B cell (primary cell): ENCODE measurements around the gene EIF2S1. TPM values are rescaled to one million over a fixed set of nuclear protein-coding genes. Genes with fewer than 3 reads are reported as not detected.

Experiments
- ATAC-seq: fragments of 200-7000 bp; cut with Tn5 transposase; one replicate; pipeline ENCODE4 v1.10.0; 2021; ENCODE audit warnings: low read depth, mild to moderate bottlenecking, moderate number of reproducible peaks, moderate library complexity
- CTCF ChIA-PET: fragments of 350-600 bp; sonication (Branson Sonifier 250); formaldehyde crosslinking; loops from one replicate; lab custom pipeline; 2021; ENCODE audit warnings: antibody characterized with exemption, inconsistent platforms; lab: Charles Lee
- POLR2A ChIA-PET: fragments of 350-600 bp; sonication (Branson Sonifier 250); formaldehyde crosslinking; loops from one replicate; lab custom pipeline; 2021; ENCODE audit warnings: antibody characterized with exemption; lab: Charles Lee
- DNase-seq: peaks from one replicate; pipeline ENCODE4 v3.0.0; 2013
- H2AFZ ChIP-seq: 2 replicates; pipeline ENCODE4 v1.6.1; 2012; ENCODE audit warnings: mild to moderate bottlenecking, low read depth, low read length; ENCODE audit not compliant: insufficient read depth, poor library complexity, severe bottlenecking
- H3K27ac ChIP-seq, 2 donors: 1 replicate in 1 of 2; 2 replicates in 1 of 2; pipeline ENCODE4 v1.5.1; 2012 to 2013; ENCODE audit warnings: low read length in 2 of 2, mild to moderate bottlenecking in 2 of 2, moderate library complexity in 1 of 2
- H3K27me3 ChIP-seq, 4 experiments: fragments of 200-600 bp in 1 of 4; sonication (generic) in 1 of 4; replicated peaks in 1 of 4; 1 replicate in 2 of 4; 2 replicates in 2 of 4; pipeline versions ENCODE4 v1.6.1 to v1.7.0; 2013 to 2016; ENCODE audit warnings: low read length in 3 of 4, mild to moderate bottlenecking in 2 of 4, mixed read lengths in 1 of 4, moderate library complexity in 1 of 4; ENCODE audit not compliant: insufficient read depth in 4 of 4, control insufficient read depth in 3 of 4; ENCODE audit errors: control extremely low read depth in 1 of 4
- H3K36me3 ChIP-seq, 2 experiments: replicated peaks in 1 of 2; 1 replicate in 1 of 2; 2 replicates in 1 of 2; pipeline versions ENCODE4 v1.6.1 to v1.7.1; 2013; ENCODE audit warnings: low read length in 1 of 2; ENCODE audit not compliant: insufficient read depth in 2 of 2, control insufficient read depth in 1 of 2; ENCODE audit errors: control extremely low read depth in 1 of 2, extremely low read depth in 1 of 2
- H3K4me1 ChIP-seq, 2 donors: fragments of 200-600 bp in 1 of 2; sonication (generic) in 1 of 2; 1 replicate in 1 of 2; 2 replicates in 1 of 2; pipeline versions ENCODE4 v1.5.1 to v1.6.1; 2013 to 2017; ENCODE audit warnings: low read length in 2 of 2; ENCODE audit not compliant: control insufficient read depth in 2 of 2, insufficient read depth in 2 of 2
- H3K4me2 ChIP-seq: replicated peaks from 2 replicates; pipeline ENCODE3; 2012; ENCODE audit warnings: mild to moderate bottlenecking, low read depth, low read length; ENCODE audit not compliant: poor library complexity, severe bottlenecking
- H3K4me3 ChIP-seq, 5 experiments: fragments of 200-600 bp in 1 of 5; sonication (generic) in 1 of 5; 1 replicate in 3 of 5; 2 replicates in 2 of 5; pipeline versions ENCODE4 v1.5.1 to v1.7.0; 2011 to 2016; ENCODE audit warnings: low read length in 4 of 5, mild to moderate bottlenecking in 4 of 5, low read depth in 2 of 5, control low read depth in 1 of 5, moderate library complexity in 1 of 5; ENCODE audit not compliant: insufficient read depth in 1 of 5; ENCODE audit errors: control extremely low read depth in 1 of 5, extremely low read depth in 1 of 5
- H3K79me2 ChIP-seq: fragments of 200-600 bp; sonication (generic); one replicate; pipeline ENCODE4 v1.6.0; 2016; ENCODE audit warnings: low read length; ENCODE audit not compliant: control insufficient read depth, insufficient read depth
- H3K9ac ChIP-seq: fragments of 200-600 bp; sonication (generic); 2 replicates; pipeline ENCODE4 v1.6.1; 2017; ENCODE audit warnings: mild to moderate bottlenecking, low read length, moderate library complexity
- H3K9me3 ChIP-seq, 3 donors: one replicate each; pipeline versions ENCODE4 v1.6.1 to v1.7.1; 2013; ENCODE audit warnings: low read length in 2 of 3; ENCODE audit not compliant: control insufficient read depth in 2 of 3, insufficient read depth in 1 of 3; ENCODE audit errors: control extremely low read depth in 1 of 3
- H4K20me1 ChIP-seq: 2 replicates; pipeline ENCODE4 v1.6.0; 2012; ENCODE audit warnings: mild to moderate bottlenecking, low read length; ENCODE audit not compliant: insufficient read depth, control insufficient read depth, poor library complexity, severe bottlenecking
- H3K27ac Mint-ChIP-seq: one replicate; pipeline ENCODE4 v1.8.0; 2021; ENCODE audit warnings: mixed read lengths
- H3K27me3 Mint-ChIP-seq: one replicate; pipeline ENCODE4 v1.8.0; 2021; ENCODE audit warnings: mixed read lengths
- H3K4me1 Mint-ChIP-seq: one replicate; pipeline ENCODE4 v1.8.0; 2021; ENCODE audit warnings: mixed read lengths
- H3K4me3 Mint-ChIP-seq: one replicate; pipeline ENCODE4 v1.8.0; 2021; ENCODE audit warnings: mixed read lengths
- H3K9me3 Mint-ChIP-seq: one replicate; pipeline ENCODE4 v1.8.0; 2022; ENCODE audit warnings: mixed read lengths; ENCODE audit not compliant: insufficient read depth
- CTCF ChIP-seq: fragments of 200-600 bp; IDR thresholded peaks from one replicate; pipeline ENCODE4 v1.8.0; 2022; ENCODE audit warnings: antibody characterized with exemption, mild to moderate bottlenecking
- EZH2 ChIP-seq: IDR thresholded peaks from 2 replicates; pipeline ENCODE4 v1.6.1; 2012; ENCODE audit warnings: borderline replicate concordance, low read depth, mild to moderate bottlenecking, moderate library complexity, low read length; ENCODE audit not compliant: insufficient read depth, poor library complexity, severe bottlenecking
- WGBS: methylation state at CpG from one replicate; pipeline ENCODE4 v1.1.5; 2013; ENCODE audit warnings: missing lambda C conversion rate; ENCODE audit not compliant: insufficient coverage; 5-methylcytosine and 5-hydroxymethylcytosine counted together
- intact Hi-C: fragments of 100-400 bp; cut with micrococcal nuclease; formaldehyde crosslinking; loops from one replicate; pipeline ENCODE4 v1.10.0; 2022
- polyA plus RNA-seq: library from polyadenylated mRNA; depleted of rRNA; stranded (reverse); fragments of >200 nt; gene quantifications from 2 replicates; pipeline ENCODE4 v1.2.3, GENCODE V29; 2012
- total RNA-seq, 2 donors: library from RNA; stranded (reverse); fragments of 120-200 nt in 1 of 2; gene quantifications; 1 replicate in 1 of 2; 2 replicates in 1 of 2; pipeline versions ENCODE4 v1.2.3 to v1.2.4, GENCODE V29; 2013 to 2022

EIF2S1 gene
- total and polyA plus RNA-seq, 2 donors (not counting 1 experiment from before 2014, with no cell fraction given) = 10.4 to 39.9 TPM

- no peak overlapping the region for H2AFZ ChIP-seq
- TF ChIP-seq EZH2 = no peak
- no peak for TF ChIP-seq CTCF
- H3K9me3 ChIP-seq = no peaks in the 10 kb centered on the region
- POLR2A ChIA-PET = no interaction called here
- no peak for DNase-seq
- no peaks in the 10 kb centered on the region for H3K36me3 ChIP-seq
- H3K4me2 ChIP-seq = no peak overlapping the region
- H3K4me3 Mint-ChIP-seq = no peak overlapping the region
- no peak overlapping the region for H3K4me3 ChIP-seq
- H3K9me3 Mint-ChIP-seq = no peaks in the 10 kb centered on the region
- no peak overlapping the region for H3K9ac ChIP-seq
- H3K4me1 ChIP-seq = no peaks in the 10 kb centered on the region
- intact Hi-C loops = no loop called here
- ATAC-seq = no peak
- no peaks in the 10 kb centered on the region for H4K20me1 ChIP-seq
- no peak overlapping the region for H3K27ac ChIP-seq
- CTCF ChIA-PET = no interaction called here
- H3K27ac Mint-ChIP-seq = no peak overlapping the region
- no peaks in the 10 kb centered on the region for H3K79me2 ChIP-seq
- peaks cover 28% of the 10 kb centered on the region for H3K27me3 Mint-ChIP-seq
- WGBS = 94% methylated on average over 2 of the region's 2 CpGs
- H3K4me1 Mint-ChIP-seq = no peaks in the 10 kb centered on the region
- peaks cover 0 to 11% (median 2%) of the 10 kb centered on the region in 4 experiments for H3K27me3 ChIP-seq
Observed at GRCh38 chr14:67396381-67396970, 36.3 kb downstream of the EIF2S1 start.

GRCh38 chr14:67397536-67397935, 37.4 kb downstream of the EIF2S1 start:
- Mint-ChIP-seq H3K27me3 (peaks cover 29% of the 10 kb centered on the region), H3K4me3 (no peak overlapping the region), H3K9me3 (peaks cover under 1% of the 10 kb centered on the region), H3K27ac (no peak overlapping the region), H3K4me1 (no peaks in the 10 kb centered on the region)
- ChIA-PET CTCF (no interaction called here), POLR2A (no interaction called here)
- Histone ChIP-seq H3K9ac (no peak overlapping the region), H3K9me3 (no peaks in the 10 kb centered on the region), H3K36me3 (no peaks in the 10 kb centered on the region), H3K4me2 (no peak overlapping the region), H2AFZ (no peak overlapping the region), H3K27me3 (peaks cover 0 to 11% (median 2%) of the 10 kb centered on the region in 4 experiments), H3K27ac (no peak overlapping the region), H4K20me1 (no peaks in the 10 kb centered on the region), H3K4me3 (no peak overlapping the region), H3K79me2 (no peaks in the 10 kb centered on the region), H3K4me1 (no peaks in the 10 kb centered on the region)
- TF ChIP-seq CTCF = no peak
- no peak for TF ChIP-seq EZH2
- ATAC-seq = no peak
- intact Hi-C loops = no loop called here
- WGBS = 95% methylated on average over 8 of the region's 9 CpGs
- DNase-seq = no peak
